Measurements from ENCODE around the gene CMTM4. TPM values are rescaled to one million over a fixed set of nuclear protein-coding genes. Genes with fewer than 3 reads are reported as not detected.

CMTM4 gene
- total and polyA plus RNA-seq, 2 experiments from 2014 or later = 14.1 to 77.0 TPM

DNA sequence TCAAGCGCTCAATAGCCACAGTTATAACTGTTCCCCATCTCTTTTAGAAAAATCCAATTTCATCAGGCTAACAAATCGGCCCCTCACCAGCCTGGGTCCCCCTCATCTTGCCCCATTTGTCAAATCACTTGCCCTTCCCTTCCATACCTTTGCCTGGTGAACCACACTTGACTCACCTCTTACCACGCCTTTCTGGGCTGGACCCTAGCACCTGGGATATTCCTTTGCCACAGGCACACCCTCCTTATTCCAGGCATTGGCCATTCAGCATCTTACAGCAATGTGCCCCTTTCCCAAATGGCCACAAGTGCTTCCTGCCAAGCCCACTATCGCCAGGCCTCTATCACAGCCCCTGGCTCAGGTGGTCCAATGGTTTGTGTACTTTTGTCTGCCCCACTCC lies 14.9 kb downstream of the CMTM4 start (continued):
- TF ChIP-seq ZNF462 (CRISPR knock-in tag; IDR thresholded peaks at IDR 0.05) = no peak
- TF ChIP-seq NANOG (IDR thresholded peaks at IDR 0.05; ENCODE audit: borderline replicate concordance) = no peak
- TF ChIP-seq STAT1 (IDR thresholded peaks at IDR 0.05; ENCODE audit: unreplicated experiment) = no peak
- no peak for TF ChIP-seq JUNB (IDR thresholded peaks at IDR 0.05; ENCODE audit: unreplicated experiment)
- TF ChIP-seq POLR2AphosphoS5 (IDR thresholded peaks at IDR 0.05; ENCODE audit: low read depth) = no peak

DNA sequence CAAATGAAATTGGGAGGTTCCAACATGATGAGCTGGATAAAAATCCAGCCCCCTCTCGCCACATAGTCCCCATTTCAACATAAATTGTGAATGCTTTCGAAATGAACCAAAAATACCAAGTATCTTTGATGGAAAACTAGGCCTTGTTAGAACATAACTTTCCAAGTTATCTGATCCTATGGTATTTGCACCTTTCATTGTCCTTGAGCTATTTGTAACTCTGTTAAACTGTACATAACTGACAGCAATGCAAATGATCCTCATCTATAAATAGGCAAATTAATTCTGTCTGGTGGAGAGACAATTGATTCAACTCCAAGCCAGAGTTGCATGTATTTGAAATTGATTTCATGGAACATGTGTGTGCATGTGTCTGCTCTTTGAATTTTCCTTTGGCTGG lies 18.2 kb downstream of the CMTM4 start:
- Histone ChIP-seq H3K36me3 (ENCODE audit: insufficient read depth) (no peaks in the 10 kb centered on the region), H3K27me3 (ENCODE audit: insufficient read depth) (no peaks in the 10 kb centered on the region), H2AFZ (no peak overlapping the region), H3K79me2 (replicated peaks; ENCODE audit: insufficient read depth) (peaks cover 53% of the 10 kb centered on the region), H3K4me2 (no peak overlapping the region), H3F3A (replicated peaks; ENCODE audit: low read depth) (no peaks in the 10 kb centered on the region), H4K20me1 (replicated peaks; ENCODE audit: insufficient read depth) (no peaks in the 10 kb centered on the region; the same call in 1 of the 2 replicates), H3K4me3 (no peak overlapping the region), H3K9me2 (ENCODE audit: insufficient read depth) (no peaks in the 10 kb centered on the region), H3K27ac (ENCODE audit: low read depth) (no peak overlapping the region), H3K4me1 (ENCODE audit: insufficient read depth) (no peaks in the 10 kb centered on the region; the same call in 1 of the 2 replicates)
- Mint-ChIP-seq H3K9me3 (no peaks in the 10 kb centered on the region), H3K36me3 (ENCODE audit: low read depth) (peaks cover 3% of the 10 kb centered on the region; the same call in 2 of the 3 replicates), H3K27ac (no peak overlapping the region), H3K4me3 (no peak overlapping the region), H3K4me1 (peaks cover 6% of the 10 kb centered on the region; the same call in 1 of the 3 replicates), H3K27me3 (ENCODE audit: insufficient read depth, low read depth, poor library complexity) (no peaks in the 10 kb centered on the region)
- no peak for DNase-seq (ENCODE audit: low spot score)
- ATAC-seq = no peak
- TF ChIP-seq, protein P1, sequence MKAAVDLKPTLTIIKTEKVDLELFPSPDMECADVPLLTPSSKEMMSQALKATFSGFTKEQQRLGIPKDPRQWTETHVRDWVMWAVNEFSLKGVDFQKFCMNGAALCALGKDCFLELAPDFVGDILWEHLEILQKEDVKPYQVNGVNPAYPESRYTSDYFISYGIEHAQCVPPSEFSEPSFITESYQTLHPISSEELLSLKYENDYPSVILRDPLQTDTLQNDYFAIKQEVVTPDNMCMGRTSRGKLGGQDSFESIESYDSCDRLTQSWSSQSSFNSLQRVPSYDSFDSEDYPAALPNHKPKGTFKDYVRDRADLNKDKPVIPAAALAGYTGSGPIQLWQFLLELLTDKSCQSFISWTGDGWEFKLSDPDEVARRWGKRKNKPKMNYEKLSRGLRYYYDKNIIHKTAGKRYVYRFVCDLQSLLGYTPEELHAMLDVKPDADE (IDR thresholded peaks at IDR 0.05) = no peak
- TF ChIP-seq ZNF114 (CRISPR knock-in tag; IDR thresholded peaks at IDR 0.05) = no peak
- TF ChIP-seq CREB1 (CRISPR knock-in tag; IDR thresholded peaks at IDR 0.05; ENCODE audit: low read depth) = no peak
- no peak for TF ChIP-seq POLR2AphosphoS5 (IDR thresholded peaks at IDR 0.05; ENCODE audit: low read depth)
- TF ChIP-seq ZNF331 (CRISPR knock-in tag; IDR thresholded peaks at IDR 0.05; ENCODE audit: low read depth) = no peak
- TF ChIP-seq, protein P2, sequence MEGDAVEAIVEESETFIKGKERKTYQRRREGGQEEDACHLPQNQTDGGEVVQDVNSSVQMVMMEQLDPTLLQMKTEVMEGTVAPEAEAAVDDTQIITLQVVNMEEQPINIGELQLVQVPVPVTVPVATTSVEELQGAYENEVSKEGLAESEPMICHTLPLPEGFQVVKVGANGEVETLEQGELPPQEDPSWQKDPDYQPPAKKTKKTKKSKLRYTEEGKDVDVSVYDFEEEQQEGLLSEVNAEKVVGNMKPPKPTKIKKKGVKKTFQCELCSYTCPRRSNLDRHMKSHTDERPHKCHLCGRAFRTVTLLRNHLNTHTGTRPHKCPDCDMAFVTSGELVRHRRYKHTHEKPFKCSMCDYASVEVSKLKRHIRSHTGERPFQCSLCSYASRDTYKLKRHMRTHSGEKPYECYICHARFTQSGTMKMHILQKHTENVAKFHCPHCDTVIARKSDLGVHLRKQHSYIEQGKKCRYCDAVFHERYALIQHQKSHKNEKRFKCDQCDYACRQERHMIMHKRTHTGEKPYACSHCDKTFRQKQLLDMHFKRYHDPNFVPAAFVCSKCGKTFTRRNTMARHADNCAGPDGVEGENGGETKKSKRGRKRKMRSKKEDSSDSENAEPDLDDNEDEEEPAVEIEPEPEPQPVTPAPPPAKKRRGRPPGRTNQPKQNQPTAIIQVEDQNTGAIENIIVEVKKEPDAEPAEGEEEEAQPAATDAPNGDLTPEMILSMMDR (conservative IDR thresholded peaks at IDR 0.05; ENCODE audit: low read depth in 2 of 2) = no peak
- no peak for TF ChIP-seq EZH2phosphoT487 (IDR thresholded peaks at IDR 0.05; ENCODE audit: unreplicated experiment)

Measured in GM23338 (cell line).